Suppressor macrophage treated with lipopolysaccharide for 4 hours (primary cell): ENCODE data around the gene TXNDC16.
A peak's percentile ranks its signal among the peaks of the same experiment; 100 is the strongest.
"Not testable (repeated sequence)": the region's sequence is repeated elsewhere in the genome, so short reads cannot be mapped to it uniquely, and the experiment has no call there.

Experiments used
- DNase-seq: peaks from one replicate; pipeline ENCODE4 v3.0.0-alpha.2; 2020

TXNDC16 gene

DNA sequence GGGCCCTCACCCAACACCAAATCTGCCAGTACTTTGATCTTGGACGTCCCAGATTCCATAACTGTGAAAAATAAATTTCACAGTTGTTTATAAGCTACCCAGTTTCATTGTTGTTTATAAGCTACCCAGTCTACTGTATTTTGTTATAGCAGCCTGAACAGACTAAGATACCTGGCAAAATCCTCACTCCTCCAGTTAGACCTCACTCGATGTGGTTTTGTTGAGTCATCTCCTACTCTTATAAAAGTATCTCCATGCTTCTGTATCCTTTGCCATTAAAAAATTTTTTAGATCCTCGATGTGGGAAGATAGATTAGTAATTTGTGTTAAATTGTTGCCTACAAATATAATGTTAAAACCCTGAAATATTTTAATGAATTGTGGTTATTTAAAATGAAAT, 16.0 kb downstream of the TXNDC16 start:
- DNase-seq = no peak

DNA sequence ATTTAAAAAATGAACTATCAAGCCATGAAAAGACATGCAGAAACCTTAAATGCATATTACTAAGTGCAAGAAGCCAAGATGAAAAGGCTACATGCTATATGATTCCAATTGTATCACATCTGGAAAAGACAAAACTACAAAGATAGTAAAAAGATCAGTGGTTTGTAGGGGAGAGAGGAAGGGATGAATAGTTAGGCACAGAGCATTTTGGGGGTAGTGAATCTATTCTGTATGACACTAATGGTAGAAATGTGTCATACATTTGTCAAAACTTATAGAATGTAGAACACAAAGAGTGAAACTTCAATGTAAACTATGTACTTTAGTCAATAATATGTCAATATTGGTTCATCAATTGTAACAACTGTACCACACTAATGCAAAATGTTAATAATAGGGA, 20.8 kb downstream of the TXNDC16 start:
- DNase-seq = no peak

DNA sequence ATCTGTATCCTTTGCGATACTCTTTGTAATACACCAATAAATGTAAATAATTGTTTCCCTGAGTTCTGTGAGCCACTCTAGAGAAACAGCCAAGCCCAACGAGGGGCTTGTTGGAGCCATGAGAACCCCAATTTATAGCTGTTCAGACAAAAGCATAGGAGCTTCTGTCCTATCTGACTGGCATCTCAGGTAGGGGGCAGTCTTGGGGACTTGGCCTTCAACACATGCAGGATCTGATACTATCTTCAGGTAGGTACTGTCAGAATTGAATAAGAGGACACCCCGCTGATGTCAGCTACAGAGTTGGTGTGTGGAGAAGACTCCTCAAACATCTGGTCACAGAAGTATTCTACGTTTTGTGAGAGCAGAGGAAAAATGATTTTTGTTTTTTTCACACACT, 25.3 kb downstream of the TXNDC16 start:
- DNase-seq = no peak

DNA sequence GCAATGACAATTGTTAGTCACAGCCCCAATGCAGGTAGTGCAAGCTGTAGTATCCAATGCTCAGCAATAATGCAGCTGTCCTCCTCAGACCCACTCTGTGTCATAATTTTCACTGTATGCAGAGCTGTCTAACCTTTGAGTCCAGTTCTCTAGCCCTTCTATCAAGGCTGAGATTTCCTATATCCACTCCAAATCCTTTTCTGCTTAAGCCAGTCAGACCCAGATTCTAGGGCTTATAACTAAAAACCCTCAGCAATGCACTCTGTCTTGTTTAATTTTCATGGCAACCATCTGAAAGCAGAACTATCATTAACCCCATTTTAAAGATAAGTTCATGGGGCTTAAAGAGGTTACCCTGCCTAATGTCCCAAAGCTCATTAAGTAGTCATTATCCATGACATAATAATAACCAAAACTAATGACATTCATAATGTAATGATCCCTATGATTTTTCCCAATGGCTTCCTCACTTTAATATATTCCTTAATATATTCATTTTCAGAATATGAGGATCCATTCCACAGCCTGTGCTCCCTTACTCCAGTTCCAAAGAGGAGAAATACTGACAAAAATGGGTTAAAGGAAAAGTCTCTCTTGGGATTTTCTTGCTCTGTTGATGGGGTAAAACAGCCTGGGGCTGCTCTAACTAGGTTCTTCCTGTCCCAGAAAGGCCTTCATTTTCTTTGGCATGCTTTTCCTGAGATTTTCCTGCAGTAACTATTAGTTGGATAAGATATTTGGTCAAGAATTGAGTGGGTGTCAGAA, 29.5 kb downstream of the TXNDC16 start:
- no peak for DNase-seq

DNA sequence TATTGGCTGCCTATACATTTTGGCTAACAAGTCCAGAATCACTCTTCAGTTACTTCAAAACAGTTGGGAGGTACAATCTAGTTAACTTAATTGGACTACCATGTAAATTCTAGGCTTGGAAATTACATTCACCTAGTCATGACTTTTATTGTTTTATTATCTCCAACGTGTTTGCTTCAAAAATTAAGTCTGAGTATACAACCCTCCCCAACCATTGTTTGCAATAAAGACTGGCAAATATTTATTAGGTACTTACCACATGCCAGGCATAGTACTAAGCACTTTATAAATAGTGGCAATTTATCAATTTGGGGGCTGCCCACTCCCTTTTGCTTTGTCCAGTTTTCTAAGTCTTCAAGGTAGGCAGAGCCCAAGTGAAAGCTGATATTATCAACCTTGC, 30.3 kb downstream of the TXNDC16 start:
- no peak for DNase-seq

DNA sequence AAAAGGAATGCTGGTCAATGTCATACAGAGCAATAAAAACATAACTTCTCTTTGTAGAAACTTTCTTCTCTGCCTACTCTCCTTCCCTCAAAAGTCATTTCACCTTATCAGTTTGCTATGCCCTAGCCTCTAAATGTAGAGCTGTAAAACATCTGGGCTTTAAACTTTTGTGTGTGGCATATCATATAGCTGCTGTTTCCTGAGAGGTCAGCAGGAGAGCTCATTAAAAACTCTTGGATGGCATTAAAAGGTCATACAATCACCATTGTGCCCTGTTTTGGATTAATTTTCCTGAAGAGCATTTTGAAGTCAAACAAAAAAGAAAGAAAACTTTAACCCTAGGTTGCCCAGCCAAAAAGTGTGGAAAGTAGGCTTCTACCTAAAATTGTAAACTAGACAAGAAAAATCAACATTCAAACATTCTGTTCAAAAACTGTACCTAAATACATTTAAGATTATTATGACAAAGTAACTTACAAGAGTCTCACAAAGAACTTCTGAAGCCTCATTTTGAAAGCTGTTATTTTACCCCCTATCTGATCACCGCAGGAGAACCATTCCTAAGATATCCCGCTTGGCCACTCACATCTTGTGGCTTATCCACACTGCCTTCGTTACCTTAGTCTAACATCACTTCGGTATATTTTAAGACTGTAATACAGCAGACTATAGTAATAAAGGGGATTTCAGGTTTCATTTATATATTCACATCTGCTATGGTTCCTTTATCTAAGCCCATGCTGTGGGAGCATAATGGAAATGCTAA, 38.1 kb downstream of the TXNDC16 start:
- no peak for DNase-seq

DNA sequence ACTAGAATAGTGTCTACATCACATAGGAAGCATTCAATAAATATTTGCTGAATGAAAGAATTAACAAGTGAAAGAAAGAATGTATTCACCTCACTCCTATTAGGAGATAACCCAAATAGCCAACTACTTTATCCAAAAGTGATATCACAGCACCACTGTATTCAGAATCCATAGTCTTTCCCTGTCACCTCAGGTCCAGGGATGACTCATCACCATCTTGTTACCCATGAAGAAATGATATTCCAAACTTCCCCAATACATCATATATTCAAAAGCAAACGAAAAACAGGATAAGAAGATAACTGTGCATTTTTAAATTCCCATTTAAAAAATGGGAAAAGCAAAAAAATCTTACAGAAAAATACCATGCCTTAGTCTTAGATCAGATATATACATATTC, 39.1 kb downstream of the TXNDC16 start:
- no peak for DNase-seq

DNA sequence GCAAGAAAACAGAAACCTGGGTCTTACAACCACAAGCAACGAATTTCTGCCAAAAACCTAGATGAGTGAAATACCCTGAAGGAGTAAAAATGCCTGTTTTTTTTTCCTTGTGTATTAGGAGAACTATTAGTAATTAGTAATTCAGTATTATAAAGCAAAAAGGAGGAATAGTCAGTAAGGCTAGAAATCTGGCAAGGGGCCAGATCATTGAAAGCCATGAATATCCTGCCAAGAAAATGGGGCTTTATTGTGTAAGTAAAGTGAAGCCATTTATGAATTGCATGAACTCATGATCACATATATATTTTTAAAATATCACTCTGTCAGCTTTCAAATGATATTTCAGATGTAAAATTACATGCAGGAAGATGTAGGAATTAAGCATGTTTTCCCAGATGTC, 57.9 kb downstream of the TXNDC16 start:
- DNase-seq = no peak

DNA sequence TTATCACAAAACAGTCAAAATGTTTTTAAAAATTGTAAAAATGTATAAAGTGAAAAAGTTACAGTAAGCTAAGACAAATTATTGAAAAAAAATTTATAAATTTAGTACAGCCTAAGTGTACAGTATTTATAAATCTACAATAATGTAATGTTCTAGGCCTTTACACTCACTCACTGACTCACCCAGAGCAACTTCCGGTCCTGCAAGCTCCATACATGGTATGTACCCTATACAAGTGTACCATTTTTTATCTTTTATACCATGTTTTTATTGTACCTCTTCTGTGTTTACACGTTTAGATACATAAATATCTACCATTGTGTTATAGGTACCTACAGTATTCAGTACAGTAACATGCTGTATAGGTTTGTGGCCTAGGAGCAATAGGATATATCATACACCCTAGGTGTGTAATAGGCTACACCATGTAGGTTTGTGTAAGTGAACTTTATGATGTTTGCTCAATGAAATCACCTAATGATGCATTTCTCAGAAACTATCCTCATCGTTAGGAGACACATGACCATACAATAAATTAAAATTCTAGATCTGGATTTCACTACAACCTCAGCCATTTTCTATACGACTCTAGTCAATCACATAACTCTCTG, 66.8 kb downstream of the TXNDC16 start:
- DNase-seq = no peak

DNA sequence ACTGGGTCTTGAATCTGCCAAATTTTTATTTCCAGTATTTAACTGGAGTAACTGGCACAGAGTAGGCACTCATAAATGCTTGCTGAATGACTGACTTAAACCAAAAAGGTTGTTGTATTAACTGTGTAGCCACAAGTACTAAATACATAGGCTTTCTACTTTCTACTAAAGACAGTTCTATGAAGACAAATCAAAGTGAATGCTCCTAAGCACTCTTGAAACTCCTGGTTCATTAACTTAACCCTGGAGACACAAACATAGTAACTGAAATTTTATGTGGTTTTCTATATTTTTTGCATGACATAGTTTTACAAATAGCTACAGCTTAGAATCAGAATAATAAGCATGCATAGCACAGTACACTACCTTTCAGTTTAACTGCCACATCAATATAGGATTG, 70.4 kb downstream of the TXNDC16 start:
- no peak for DNase-seq

DNA sequence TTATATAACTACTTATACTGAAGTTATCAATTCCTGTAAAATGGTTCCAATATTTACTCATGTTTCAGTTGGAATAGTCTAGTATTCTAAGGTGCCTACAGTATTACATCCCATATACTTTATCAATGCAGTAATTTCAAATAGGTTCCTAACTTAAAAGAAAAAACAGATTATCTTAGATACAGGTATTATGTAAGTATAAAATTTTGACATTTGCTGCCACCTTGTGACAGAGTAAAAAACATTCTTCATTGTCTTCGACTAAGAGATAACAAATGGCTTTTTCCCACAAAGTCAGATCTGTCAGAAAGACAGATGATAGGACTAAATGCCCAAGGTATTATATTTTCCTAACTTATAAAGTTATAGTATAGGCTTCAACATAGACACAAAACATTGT, 78.7 kb downstream of the TXNDC16 start:
- DNase-seq = peak; percentile 55

DNA sequence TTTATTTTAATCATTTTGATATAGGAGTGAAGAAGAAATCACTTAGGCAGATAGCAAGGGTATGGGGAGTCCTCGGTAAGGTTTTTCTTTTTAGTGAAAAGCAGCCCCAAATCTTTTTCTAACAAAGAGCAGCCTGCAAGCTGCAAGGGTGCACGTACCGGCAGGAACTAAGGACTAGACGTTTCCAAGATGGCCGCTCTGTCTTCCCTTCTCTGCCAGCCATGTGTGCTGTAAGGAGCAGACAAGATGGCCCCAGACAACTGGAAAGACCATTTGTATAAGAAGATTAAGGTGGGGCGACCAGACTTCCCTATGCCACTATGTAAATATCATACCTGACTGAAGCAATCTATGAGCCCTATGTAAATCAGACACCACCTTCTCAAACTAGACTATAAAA, 79.6 kb downstream of the TXNDC16 start:
- no peak for DNase-seq

DNA sequence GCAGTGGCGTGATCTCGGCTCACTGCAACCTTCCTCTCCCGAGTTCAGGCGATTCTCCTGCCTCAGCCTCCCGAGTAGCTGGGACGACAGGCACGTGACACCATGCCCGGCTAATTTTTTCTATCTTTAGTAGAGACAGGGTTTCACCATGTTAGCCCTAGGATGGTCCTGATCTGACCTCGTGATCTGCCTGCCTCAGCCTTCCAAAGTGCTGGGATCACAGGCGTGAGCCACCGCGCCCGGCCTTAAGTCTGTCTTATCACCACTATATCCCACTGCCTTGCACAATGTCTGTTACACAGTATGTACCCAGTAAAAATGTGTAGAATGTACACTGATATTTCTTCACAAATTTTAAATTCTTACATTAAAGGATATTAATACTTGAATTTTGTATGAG, 80.1 kb downstream of the TXNDC16 start:
- not testable (repeated sequence) for DNase-seq

DNA sequence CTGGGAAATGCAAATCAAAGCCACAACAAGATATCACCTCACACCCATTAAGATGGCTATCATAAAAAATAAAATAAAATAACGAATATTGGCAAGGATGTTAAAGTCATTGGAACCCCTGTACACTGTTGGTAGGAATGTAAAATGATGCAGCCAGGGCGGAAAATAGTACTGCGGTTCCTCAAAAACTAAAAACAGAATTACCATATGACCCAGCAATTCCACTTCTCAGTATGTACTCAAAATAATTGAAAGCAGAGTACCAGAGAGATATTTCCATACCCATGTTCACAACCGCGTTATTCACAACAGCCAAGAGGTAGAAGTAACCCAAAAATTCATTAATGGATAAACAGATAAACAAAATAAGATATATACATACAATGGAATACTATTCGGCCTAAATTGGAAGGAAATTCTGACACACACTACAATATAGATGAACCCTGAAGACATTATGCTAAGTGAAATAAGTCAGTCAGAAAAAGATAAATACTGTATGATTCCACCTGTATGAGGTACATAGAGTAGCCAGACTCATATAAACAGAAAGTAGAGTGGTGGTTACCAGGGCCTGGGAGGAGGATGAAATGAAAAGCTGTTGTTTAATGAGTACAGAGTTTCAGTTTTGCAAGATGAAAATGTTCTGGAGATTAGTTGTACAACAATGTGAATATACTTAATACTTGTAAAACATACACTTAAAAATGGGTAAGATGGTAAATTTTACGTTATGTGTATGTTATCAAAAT, 84.6 kb downstream of the TXNDC16 start:
- no peak for DNase-seq

DNA sequence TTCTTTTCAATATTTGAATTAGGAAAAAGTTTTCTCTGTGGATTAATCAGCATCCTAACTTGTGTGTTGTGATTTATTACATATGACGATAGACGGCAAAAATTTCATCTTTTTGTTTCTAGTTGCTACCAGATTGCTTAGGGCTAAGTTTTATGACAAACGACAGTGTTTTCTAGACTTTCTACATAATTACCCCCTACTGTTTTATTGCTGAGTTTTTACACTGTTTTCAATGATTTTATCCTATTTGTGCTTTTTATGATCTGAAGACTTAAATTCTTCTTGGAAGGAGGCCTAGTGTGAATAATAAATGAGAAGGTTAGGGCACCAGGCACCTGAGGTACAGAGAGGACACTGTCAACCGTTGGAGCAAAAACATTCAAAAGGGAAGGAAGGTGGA, 88.1 kb downstream of the TXNDC16 start:
- no peak for DNase-seq

DNA sequence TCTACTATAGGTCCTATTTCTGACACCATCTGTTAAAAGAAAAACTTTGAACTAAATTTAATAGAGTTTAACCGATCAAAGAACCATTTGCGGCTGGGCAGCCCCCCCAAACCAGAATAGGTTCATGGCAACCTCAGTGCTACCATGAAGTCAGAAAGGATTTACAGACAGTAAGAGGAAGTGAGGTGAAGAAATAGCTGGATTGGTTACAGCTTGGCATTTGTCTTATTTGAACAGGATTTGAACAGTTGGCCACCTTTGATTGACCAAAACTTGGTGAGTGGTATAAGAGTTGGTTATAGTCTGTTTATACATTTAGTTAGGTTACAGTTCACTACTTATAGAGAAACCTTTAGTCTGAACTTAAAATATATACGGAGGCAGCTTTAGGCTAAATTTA, 88.9 kb downstream of the TXNDC16 start:
- DNase-seq = no peak

DNA sequence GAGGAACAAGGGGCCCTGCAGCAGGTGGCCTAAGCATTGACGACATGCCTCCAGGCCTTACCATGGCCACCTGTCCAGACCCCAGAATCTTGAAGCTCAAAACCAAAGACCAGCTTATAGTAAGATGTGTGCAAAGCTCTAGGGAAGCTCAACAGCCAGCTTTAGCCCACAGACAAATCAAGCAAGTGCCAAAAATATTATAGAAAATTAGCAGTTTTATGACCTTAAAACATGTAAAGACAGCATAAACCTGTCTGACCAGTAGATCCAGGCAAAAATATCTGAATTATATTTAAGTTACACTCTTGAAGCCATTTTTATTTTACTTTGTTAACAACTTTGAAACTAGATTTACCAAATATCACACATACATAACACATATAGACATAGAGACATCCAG, 90.6 kb downstream of the TXNDC16 start:
- no peak for DNase-seq

DNA sequence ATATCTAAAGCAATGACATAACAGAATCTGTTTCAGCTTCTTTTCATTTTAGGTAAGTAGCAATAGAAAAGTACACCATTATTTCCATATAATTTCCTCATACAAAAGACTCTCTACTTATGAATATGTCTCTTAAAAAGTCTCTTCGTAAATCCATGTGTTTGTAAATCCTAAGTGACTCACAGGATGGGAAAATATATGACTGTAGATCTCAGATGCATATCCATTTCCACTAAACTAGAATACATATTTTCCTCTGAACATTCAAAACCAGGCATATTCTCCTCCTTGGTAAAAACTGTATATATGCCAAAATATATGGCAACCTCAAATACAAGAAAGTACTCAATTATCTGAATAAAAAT, 93.6 kb downstream of the TXNDC16 start:
- no peak for DNase-seq

DNA sequence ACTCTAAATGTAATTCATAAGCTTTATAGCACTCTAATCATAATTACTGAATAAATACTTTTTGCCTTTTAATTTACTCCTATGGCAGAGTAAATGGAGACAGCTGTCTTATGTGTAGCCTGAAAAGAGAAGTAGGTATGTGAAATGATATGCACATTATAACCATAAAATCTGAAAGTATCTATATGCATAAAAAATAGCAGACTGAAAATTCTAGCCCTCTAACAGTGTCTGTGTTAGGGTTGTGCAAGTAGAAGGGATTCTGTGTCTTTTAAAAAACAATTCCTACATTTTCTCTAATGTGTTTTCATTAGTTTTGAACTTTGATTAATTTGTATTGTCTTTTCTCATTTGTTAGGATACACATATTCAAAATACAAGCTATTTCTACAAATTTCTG, 94.9 kb downstream of the TXNDC16 start:
- no peak for DNase-seq

DNA sequence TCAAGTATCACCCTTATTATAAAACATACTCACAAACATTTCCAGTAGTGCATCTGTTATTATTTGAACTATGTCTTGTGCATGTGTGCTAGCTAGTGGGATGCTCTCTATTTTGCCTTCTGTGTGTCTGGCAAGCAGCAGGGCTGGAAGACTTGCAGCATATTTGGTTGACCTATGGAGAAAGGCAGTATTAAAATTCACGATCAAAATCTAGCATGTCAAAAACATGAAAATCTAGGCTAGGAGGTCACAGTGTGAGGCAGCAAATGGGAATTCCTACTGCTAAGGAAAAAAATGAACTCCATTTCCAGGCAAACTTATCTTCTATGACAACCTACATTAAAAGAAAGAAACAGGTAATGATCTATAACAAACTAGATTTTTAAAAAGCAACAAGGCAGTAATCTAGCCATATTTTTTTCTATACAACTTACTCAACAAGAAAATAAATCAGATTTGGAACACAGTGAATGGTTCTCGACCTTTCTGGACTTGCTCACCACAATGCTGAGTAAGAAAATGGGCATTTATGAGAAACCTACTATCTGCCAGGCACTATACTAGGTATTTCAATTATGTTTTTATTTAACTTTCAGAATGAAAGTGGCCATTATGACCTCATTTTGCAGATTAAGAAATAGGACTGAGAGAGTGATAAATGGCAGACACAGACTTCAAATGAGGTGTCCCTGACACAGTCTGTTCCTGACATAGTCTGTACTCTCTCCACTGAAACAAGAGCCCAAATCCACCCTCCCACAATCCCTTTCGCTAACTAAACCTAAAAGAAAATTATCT, 96.8 kb downstream of the TXNDC16 start:
- DNase-seq = no peak

DNA sequence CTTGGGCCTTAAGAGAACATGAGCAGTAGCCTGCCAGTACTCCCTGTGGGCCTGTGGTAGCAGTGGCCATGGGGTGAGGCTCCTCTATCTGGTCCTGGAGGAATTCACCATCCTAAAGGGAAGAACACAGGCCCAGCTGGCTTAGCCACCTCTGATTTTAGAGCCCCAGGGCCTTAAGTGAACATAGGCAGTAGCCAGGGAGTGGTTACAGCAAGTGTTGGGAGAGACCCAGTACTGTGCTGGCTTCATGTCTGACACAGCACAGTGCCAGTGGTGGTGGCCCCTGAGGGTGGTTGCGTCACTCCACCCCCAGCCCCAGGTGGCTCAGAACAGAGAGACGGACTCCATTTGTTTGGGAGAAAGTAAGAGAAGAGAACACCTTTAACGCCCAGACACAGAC, 105.1 kb downstream of the TXNDC16 start:
- no peak for DNase-seq

DNA sequence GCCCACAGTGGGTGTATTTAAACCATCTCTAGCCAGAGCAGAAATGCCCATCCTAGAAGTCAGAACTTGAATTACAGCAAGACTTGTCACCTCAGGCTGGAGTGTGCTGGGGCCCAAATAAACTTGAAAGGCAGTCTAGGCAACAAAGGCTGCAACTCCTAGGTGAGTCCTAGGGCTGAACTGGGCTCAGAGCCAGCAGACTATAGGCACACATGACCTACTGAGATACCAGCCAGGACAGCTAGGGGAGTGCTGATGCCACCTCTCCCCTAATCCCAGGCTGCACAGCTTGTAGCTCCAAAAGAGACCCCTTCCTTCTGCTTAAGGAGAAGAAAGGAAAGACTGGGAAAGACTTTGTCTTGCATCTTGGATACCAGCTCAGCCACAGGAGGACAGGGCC, 106.0 kb downstream of the TXNDC16 start:
- no peak for DNase-seq

DNA sequence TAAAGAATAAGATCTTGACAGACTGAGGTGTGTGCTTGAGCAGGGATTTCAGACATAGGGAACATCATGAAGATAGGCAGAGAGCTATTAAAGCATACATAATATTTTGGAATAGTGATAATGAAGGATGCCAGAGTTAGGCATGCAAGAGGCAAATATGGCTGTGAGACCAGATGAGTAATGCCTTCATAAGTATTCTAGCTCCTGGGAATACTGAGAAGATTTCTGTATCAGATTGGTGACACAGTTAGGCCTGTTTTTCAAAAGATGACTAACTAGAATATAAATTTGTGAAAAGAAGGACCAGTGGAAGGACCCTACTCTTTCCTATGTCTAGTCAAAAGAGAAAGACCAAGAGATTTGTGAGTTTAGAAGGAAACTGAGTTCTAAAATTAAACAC, 108.8 kb downstream of the TXNDC16 start:
- no peak for DNase-seq
